ENCODE results near the gene PEX5L. TPM values are rescaled to one million over a fixed set of nuclear protein-coding genes. Genes with fewer than 3 reads are reported as not detected.

The PEX5L gene
- total RNA-seq, 2 donors from 2014 or later = 1.1 to 4.1 TPM

GRCh38 chr3:179970746-179971145, 66.0 kb downstream of the PEX5L start:
- Histone ChIP-seq H3K36me3 (no peaks in the 10 kb centered on the region), H3K4me1 (replicated peaks) (no peaks in the 10 kb centered on the region), H3K27ac (no peak overlapping the region), H3K4me3 (no peak overlapping the region), H3K27me3 (replicated peaks; ENCODE audit: insufficient read depth) (no peaks in the 10 kb centered on the region), H3K9me3 (no peaks in the 10 kb centered on the region)
- 85% methylated on average over 2 of the region's 2 CpGs for WGBS
- TF ChIP-seq POLR2AphosphoS5 (IDR thresholded peaks at IDR 0.05) (no peak), CTCF (IDR thresholded peaks at IDR 0.05) (no peak), POLR2A (IDR thresholded peaks at IDR 0.05) (no peak)
- intact Hi-C loops (cut with DNase I) = no loop called here
- DNase-seq (ENCODE audit: low spot score) = no peak

- Histone ChIP-seq H3K36me3 (no peaks in the 10 kb centered on the region), H3K9me3 (no peaks in the 10 kb centered on the region), H3K27ac (no peak overlapping the region), H3K4me1 (replicated peaks) (no peaks in the 10 kb centered on the region), H3K27me3 (replicated peaks; ENCODE audit: insufficient read depth) (peaks cover 3% of the 10 kb centered on the region), H3K4me3 (no peak overlapping the region)
- intact Hi-C loops (cut with DNase I) = no loop called here
- WGBS = 29% methylated on average over 2 of the region's 2 CpGs
- no peak for DNase-seq (ENCODE audit: low spot score)
- TF ChIP-seq CTCF (IDR thresholded peaks at IDR 0.05) (no peak), POLR2AphosphoS5 (IDR thresholded peaks at IDR 0.05) (no peak), POLR2A (IDR thresholded peaks at IDR 0.05) (no peak)
Observed at GRCh38 chr3:179969525-179969924, 67.2 kb downstream of the PEX5L start.

DNA sequence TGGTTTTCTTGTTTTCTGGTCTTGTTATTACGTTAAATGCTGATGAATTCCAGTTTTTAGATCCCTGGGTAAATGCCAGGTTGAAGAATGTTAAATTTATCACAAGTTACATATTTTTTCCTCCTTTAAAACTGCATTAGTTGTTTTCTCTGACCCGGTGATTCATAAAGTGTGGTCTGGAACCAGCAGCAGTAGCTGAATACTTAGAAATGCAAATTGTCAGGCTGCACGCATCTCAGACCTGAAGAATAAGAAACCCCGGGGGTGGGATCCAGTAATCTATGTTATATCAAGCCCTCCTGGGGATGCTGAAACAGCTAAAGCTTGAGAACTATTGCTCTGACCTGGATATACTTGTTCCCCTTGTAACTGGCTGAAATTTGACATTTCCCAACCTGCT, 69.1 kb downstream of the PEX5L start:
- TF ChIP-seq POLR2AphosphoS5 (IDR thresholded peaks at IDR 0.05) (no peak), CTCF (IDR thresholded peaks at IDR 0.05) (no peak), POLR2A (IDR thresholded peaks at IDR 0.05) (no peak)

GRCh38 chr3:179964890-179965289, 71.8 kb downstream of the PEX5L start:
- no peaks in the 10 kb centered on the region for H3K4me1 ChIP-seq (replicated peaks)
- H3K36me3 ChIP-seq = no peaks in the 10 kb centered on the region
- no peak overlapping the region for H3K4me3 ChIP-seq
- TF ChIP-seq CTCF (IDR thresholded peaks at IDR 0.05) (no peak), POLR2A (IDR thresholded peaks at IDR 0.05) (no peak), POLR2AphosphoS5 (IDR thresholded peaks at IDR 0.05) (no peak)
- peaks cover 3% of the 10 kb centered on the region for H3K27me3 ChIP-seq (replicated peaks; ENCODE audit: insufficient read depth)
- intact Hi-C loops (cut with DNase I) = no loop called here
- no peak for DNase-seq (ENCODE audit: low spot score)
- H3K9me3 ChIP-seq = no peaks in the 10 kb centered on the region
- WGBS = 30% methylated on average over 3 of the region's 3 CpGs
- H3K27ac ChIP-seq = no peak overlapping the region

More for the DNA sequence above, 69.1 kb downstream of the PEX5L start:
- no peaks in the 10 kb centered on the region for H3K36me3 ChIP-seq
- H3K27ac ChIP-seq = no peak overlapping the region
- 67% methylated on average over 4 of the region's 4 CpGs for WGBS
- intact Hi-C loops (cut with DNase I) = no loop called here
- peaks cover 3% of the 10 kb centered on the region for H3K27me3 ChIP-seq (replicated peaks; ENCODE audit: insufficient read depth)
- DNase-seq (ENCODE audit: low spot score) = no peak
- no peaks in the 10 kb centered on the region for H3K9me3 ChIP-seq
- no peak overlapping the region for H3K4me3 ChIP-seq
- no peaks in the 10 kb centered on the region for H3K4me1 ChIP-seq (replicated peaks)

DNA sequence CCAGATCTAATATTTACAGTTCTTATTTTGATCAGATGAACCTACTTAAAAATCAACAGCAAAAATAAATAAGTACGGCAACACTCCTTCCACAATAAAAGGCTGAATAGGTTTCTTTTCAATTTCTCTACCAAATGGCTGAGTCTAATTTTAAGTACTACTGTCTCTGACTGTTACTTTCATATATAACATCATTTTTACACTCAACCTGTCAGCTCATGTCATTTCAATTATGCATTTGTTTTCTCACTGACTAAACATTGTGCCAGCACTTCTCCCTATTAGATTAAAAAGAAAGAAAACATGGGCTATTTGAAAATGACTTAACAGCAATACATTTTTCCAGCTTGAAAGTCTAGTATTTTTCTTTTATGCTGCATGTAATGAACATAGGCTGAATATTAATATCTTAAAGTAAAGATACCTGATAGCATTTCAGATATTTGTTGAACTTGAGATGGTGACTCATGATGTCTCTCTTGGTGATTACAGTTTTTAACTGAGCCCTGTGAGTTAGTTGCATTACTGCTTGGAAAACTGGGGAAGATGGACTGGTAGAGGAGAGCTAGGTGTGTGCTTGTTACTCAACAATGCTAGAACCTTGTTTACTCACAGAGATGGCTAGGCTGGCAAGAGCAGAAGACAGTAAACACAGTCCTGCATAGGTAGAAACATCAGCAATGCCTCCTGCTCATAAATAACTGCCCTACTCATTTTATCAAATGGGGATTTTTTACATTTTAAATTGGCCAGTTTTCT, 73.9 kb downstream of the PEX5L start:
- no peak overlapping the region for H3K4me3 ChIP-seq
- H3K36me3 ChIP-seq = no peaks in the 10 kb centered on the region
- no peak overlapping the region for H3K27ac ChIP-seq
- H3K4me1 ChIP-seq (replicated peaks) = no peaks in the 10 kb centered on the region
- intact Hi-C loops (cut with DNase I) = no loop called here
- WGBS = 77% methylated on average over 1 of the region's 1 CpG
- H3K27me3 ChIP-seq (replicated peaks; ENCODE audit: insufficient read depth) = peaks cover 3% of the 10 kb centered on the region
- TF ChIP-seq CTCF (IDR thresholded peaks at IDR 0.05) = no peak
- TF ChIP-seq POLR2A (IDR thresholded peaks at IDR 0.05) = no peak
- no peak for TF ChIP-seq POLR2AphosphoS5 (IDR thresholded peaks at IDR 0.05)
- DNase-seq (ENCODE audit: low spot score) = no peak
- no peaks in the 10 kb centered on the region for H3K9me3 ChIP-seq

Measured in prostate gland (tissue), 2 donors.